Pancreas (tissue), 10 donors: Measurements from ENCODE around the gene FERMT1. TPM values are rescaled to one million over a fixed set of nuclear protein-coding genes. Genes with fewer than 3 reads are reported as not detected.

ENCODE experiments used
- ATAC-seq, 4 donors: fragments of 200-7000 bp; cut with Tn5 transposase; one replicate each; pipeline versions ENCODE4 v1.8.0 to v1.9.1; 2020; ENCODE audit warnings: mild to moderate bottlenecking in 4 of 4, moderate library complexity in 4 of 4
- DNase-seq, 6 donors: peaks; one replicate each; pipeline ENCODE4 v3.0.0-alpha.2; 2020
- FAIRE-seq: peaks from 2 replicates; lab custom pipeline; 2012; peaks lifted over from hg19 to GRCh38; lab: Jason Lieb, UNC
- H3K27ac ChIP-seq, 4 donors: fragments of 200-600 bp; sonication (generic); 1 replicate in 3 of 4; 2 replicates in 1 of 4; pipeline versions ENCODE4 v1.5.0 to v1.8.0; 2020
- H3K27me3 ChIP-seq, 4 donors: fragments of 200-600 bp; one replicate each; pipeline ENCODE4 v1.8.0; 2021
- H3K36me3 ChIP-seq, 3 donors: fragments of 200-600 bp; sonication (generic) in 1 of 3; one replicate each; pipeline versions ENCODE4 v1.5.0 to v1.8.0; 2020 to 2021
- H3K4me1 ChIP-seq, 3 donors: fragments of 200-600 bp; one replicate each; pipeline ENCODE4 v1.8.0; 2021
- H3K4me3 ChIP-seq, 4 donors: fragments of 200-600 bp; sonication (generic) in 2 of 4; one replicate each; pipeline versions ENCODE4 v1.5.0 to v1.8.0; 2020 to 2021
- H3K9me3 ChIP-seq, 4 donors: fragments of 200-600 bp; one replicate each; pipeline ENCODE4 v1.8.0; 2021
- WGBS, 2 donors: extraction: QIAGEN DNeasy Blood & Tissue Kit; methylation state at CpG; one replicate each; pipeline ENCODE4 v1.1.7; 2013; 5-methylcytosine and 5-hydroxymethylcytosine counted together
- intact Hi-C, 3 donors: fragments of 100-400 bp; cut with DNase I; formaldehyde crosslinking; loops; one replicate each; pipeline versions ENCODE4 v1.11.1 to v1.14.2; 2022
- polyA plus RNA-seq, 2 donors: library from polyadenylated mRNA; stranded (reverse); fragments of 200-250 nt; gene quantifications; one replicate each; pipeline ENCODE4 v1.2.3, GENCODE V29; 2013
- total RNA-seq, 6 donors: library from RNA; stranded (reverse); fragmentation: NEBNext Ultra II Directional in 4 of 6; extraction: Animal tissue kit (Norgen Biotek cat#: 25700) in 4 of 6; gene quantifications; one replicate each; pipeline versions ENCODE4 v1.2.1 to v1.2.4, GENCODE V29; 2021 to 2023
- TF ChIP-seq, protein P1 (sequence below), 4 donors: fragments of 200-600 bp; sonication (generic) in 3 of 4; IDR thresholded peaks; one replicate each; pipeline versions ENCODE4 v1.5.0 to v1.8.0; 2021; ENCODE audit warnings: antibody characterized with exemption in 4 of 4
- donor health status: healthy with polysubstance abuse.
- donor health status: DM: no; HTN: no; CAD: no; lungs with moderate emphysema.
- donor health status: DM: no; HTN: no; CAD: no.
- donor health status: control.
- donor health status: control.
- donor health status: Bipolar disorder and iron deficiency.
- donor health status: DM: yes; HTN: yes; CAD: no.
- donor health status: DM: no; HTN: no; CAD: no.
- donor health status: DM: no; HTN: no; CAD: no.
- donor health status: DM: yes; HTN: yes; CAD: no.

FERMT1 gene
- total and polyA plus RNA-seq, 8 donors = 0.80 to 5.6 (median 2.3) TPM

DNA sequence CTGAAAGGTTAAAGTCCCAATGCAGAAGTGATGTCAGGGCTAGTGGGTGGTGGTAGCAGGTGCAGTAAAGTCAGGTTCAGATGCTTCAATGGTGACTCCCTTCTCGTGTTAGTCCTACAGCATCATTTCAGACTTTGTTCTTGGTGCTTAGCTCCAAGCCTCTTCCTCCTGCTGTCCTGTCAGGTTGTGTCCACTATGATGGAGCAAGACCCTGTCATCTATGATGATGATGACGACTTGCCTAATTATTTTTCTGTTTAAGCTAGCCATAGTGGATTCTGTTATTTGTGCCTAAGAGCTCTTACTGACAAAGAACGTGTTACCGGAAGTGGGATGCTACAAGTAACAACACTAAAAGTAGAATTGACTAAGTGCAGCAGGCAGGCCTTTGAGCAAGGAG, 5.0 kb upstream of the FERMT1 start:
- Histone ChIP-seq H3K27ac (no peak overlapping the region), H3K36me3 (no peaks in the 10 kb centered on the region)

DNA sequence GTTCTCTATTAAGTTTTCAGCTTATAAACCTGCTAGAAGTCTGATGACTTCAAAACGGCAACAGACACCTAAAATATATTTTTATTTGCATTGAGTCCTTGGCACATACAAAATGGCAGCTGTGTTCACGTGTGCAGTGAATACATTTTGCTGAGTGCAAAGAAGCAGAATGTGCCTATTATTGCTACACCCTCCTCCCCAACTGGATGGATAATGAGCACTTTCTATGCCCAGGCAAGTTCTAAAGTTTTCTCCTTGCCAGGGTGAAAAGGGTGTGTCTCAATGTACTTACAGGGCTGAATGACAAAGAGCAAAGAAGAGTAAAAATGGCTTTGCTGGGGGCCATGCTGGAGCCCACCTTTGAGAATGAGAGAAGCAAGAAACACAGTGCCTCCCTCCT, 4.0 kb upstream of the FERMT1 start:
- H3K9me3 ChIP-seq = no peaks in the 10 kb centered on the region
- no peaks in the 10 kb centered on the region for H3K27me3 ChIP-seq
- no peaks in the 10 kb centered on the region for H3K36me3 ChIP-seq
- TF ChIP-seq, protein P1, sequence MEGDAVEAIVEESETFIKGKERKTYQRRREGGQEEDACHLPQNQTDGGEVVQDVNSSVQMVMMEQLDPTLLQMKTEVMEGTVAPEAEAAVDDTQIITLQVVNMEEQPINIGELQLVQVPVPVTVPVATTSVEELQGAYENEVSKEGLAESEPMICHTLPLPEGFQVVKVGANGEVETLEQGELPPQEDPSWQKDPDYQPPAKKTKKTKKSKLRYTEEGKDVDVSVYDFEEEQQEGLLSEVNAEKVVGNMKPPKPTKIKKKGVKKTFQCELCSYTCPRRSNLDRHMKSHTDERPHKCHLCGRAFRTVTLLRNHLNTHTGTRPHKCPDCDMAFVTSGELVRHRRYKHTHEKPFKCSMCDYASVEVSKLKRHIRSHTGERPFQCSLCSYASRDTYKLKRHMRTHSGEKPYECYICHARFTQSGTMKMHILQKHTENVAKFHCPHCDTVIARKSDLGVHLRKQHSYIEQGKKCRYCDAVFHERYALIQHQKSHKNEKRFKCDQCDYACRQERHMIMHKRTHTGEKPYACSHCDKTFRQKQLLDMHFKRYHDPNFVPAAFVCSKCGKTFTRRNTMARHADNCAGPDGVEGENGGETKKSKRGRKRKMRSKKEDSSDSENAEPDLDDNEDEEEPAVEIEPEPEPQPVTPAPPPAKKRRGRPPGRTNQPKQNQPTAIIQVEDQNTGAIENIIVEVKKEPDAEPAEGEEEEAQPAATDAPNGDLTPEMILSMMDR (IDR thresholded peaks at IDR 0.05) = no peak
- no peak for ATAC-seq
- no peak for DNase-seq
- FAIRE-seq = no peak
- no peak overlapping the region for H3K4me3 ChIP-seq
- 60 to 71% methylated on average over 2 of the region's 2 CpGs for WGBS, 2 donors
- H3K27ac ChIP-seq = no peak overlapping the region
- H3K4me1 ChIP-seq = peaks cover 0 to 3% (median 0%) of the 10 kb centered on the region in 3 donors
- intact Hi-C loops = no loop called here

More for the DNA sequence above, 5.0 kb upstream of the FERMT1 start:
- Histone ChIP-seq H3K4me3 (no peak overlapping the region), H3K9me3 (no peaks in the 10 kb centered on the region), H3K27me3 (no peaks in the 10 kb centered on the region), H3K4me1 (peaks cover 0 to 3% (median 0%) of the 10 kb centered on the region in 3 donors)
- WGBS, 2 donors = 61 to 74% methylated on average over 4 of the region's 4 CpGs
- intact Hi-C loops = no loop called here
- TF ChIP-seq, protein P1 (IDR thresholded peaks at IDR 0.05) = no peak
- DNase-seq (no peak), FAIRE-seq (no peak), ATAC-seq (no peak)

DNA sequence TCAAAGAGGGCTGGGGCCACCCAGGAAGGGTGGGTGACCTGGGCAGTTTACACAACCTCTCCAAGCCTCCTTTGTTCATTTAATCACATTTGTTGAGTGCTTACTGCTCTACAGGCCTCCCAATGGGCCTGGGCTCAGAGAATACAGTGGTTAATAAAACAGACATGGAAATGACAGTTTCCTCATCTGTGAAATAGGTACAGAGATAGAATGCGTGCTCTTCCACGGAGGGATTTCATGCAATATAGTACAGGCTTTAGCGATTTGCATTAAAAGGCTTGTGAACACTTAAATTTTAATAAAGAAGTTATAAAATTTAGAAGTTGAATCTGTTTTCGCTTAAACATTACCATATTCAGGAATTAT, 802 bp upstream of the FERMT1 start:
- Histone ChIP-seq H3K9me3 (no peaks in the 10 kb centered on the region), H3K27me3 (no peaks in the 10 kb centered on the region), H3K4me1 (peaks cover 0 to 3% (median 0%) of the 10 kb centered on the region in 3 donors), H3K27ac (peak overlapping the region; percentile 66 to 72 (median 70)), H3K4me3 (peak overlapping the region in 1 of 4 donors; percentile 66), H3K36me3 (no peaks in the 10 kb centered on the region)
- no peak for ATAC-seq
- no peak for DNase-seq
- intact Hi-C loops = no loop called here
- WGBS, 2 donors = 93 to 98% methylated on average over 4 of the region's 4 CpGs
- TF ChIP-seq, protein P1 (IDR thresholded peaks at IDR 0.05) = no peak
- no peak for FAIRE-seq

GRCh38 chr20:6122111-6122872, 538 bp downstream of the FERMT1 start:
- 1 to 2% methylated on average over 27 of the region's 27 CpGs for WGBS, 2 donors
- peak in 1 of 6 donors; percentile 18 for DNase-seq
- no peak for FAIRE-seq

More at GRCh38 chr20:6122111-6122872, 538 bp downstream of the FERMT1 start:
- H3K27me3 ChIP-seq = no peaks in the 10 kb centered on the region
- H3K27ac ChIP-seq = peak overlapping the region; percentile 66 to 72 (median 70)
- no peaks in the 10 kb centered on the region for H3K36me3 ChIP-seq
- intact Hi-C loops = no loop called here
- peak overlapping the region; percentile 33 to 66 (median 47) for H3K4me3 ChIP-seq
- ATAC-seq = peak; percentile 28 to 72 (median 46)
- H3K9me3 ChIP-seq = no peaks in the 10 kb centered on the region
- H3K4me1 ChIP-seq = peaks cover 0 to 3% (median 0%) of the 10 kb centered on the region in 3 donors
- TF ChIP-seq, protein P1 (IDR thresholded peaks at IDR 0.05) = no peak
